ENCODE results near the gene SWAP70.

DNA sequence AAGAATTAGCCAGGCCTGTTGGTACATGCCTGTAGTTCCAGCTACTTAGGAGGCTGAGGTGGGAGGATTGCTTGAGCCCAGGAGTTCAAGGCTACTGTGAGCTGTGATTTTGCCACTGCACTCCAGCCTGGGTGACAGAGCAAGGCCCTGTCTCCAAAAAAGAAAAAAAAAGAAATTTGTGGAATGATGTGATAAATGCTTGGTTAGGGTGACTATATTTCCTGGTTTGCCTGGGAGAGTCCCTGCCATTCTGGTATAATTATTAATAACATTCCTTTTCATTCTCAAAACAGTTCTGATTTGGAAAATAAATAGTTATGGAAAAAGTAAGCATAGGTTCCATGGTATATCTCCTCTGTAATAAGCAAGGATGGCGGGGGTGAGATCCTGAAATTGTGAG is 74.8 kb downstream of the SWAP70 start:
- TF ChIP-seq, protein P1, sequence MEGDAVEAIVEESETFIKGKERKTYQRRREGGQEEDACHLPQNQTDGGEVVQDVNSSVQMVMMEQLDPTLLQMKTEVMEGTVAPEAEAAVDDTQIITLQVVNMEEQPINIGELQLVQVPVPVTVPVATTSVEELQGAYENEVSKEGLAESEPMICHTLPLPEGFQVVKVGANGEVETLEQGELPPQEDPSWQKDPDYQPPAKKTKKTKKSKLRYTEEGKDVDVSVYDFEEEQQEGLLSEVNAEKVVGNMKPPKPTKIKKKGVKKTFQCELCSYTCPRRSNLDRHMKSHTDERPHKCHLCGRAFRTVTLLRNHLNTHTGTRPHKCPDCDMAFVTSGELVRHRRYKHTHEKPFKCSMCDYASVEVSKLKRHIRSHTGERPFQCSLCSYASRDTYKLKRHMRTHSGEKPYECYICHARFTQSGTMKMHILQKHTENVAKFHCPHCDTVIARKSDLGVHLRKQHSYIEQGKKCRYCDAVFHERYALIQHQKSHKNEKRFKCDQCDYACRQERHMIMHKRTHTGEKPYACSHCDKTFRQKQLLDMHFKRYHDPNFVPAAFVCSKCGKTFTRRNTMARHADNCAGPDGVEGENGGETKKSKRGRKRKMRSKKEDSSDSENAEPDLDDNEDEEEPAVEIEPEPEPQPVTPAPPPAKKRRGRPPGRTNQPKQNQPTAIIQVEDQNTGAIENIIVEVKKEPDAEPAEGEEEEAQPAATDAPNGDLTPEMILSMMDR (IDR thresholded peaks at IDR 0.05; ENCODE audit: control extremely low read depth in 1 of 3, insufficient read depth in 1 of 3, low read depth in 1 of 3, low read length in 3 of 3), result no peak
- TF ChIP-seq RFX5 (IDR thresholded peaks at IDR 0.05; ENCODE audit: borderline replicate concordance, low read depth, low read length) (no peak), TAF1 (IDR thresholded peaks at IDR 0.05; ENCODE audit: low read depth, low read length) (no peak), CREB1 (IDR thresholded peaks at IDR 0.05) (no peak), FOSL1 (IDR thresholded peaks at IDR 0.05; ENCODE audit: insufficient read depth, low read depth, low read length) (no peak)
- TF ChIP-seq, protein P2, sequence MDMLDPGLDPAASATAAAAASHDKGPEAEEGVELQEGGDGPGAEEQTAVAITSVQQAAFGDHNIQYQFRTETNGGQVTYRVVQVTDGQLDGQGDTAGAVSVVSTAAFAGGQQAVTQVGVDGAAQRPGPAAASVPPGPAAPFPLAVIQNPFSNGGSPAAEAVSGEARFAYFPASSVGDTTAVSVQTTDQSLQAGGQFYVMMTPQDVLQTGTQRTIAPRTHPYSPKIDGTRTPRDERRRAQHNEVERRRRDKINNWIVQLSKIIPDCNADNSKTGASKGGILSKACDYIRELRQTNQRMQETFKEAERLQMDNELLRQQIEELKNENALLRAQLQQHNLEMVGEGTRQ (IDR thresholded peaks at IDR 0.05; ENCODE audit: low read length), result no peak
